Adrenal gland (tissue), 12 donors: ENCODE data around the gene CKS2. TPM values are rescaled to one million over a fixed set of nuclear protein-coding genes. Genes with fewer than 3 reads are reported as not detected.

Source experiments
- DNase-seq, 7 donors: peaks; one replicate each; pipeline ENCODE4 v3.0.0-alpha.2; 2019 to 2020
- H3K27ac ChIP-seq, 5 donors: fragments of 200-600 bp; sonication (generic) in 4 of 5; 1 replicate in 3 of 5; 2 replicates in 2 of 5; pipeline versions ENCODE4 v1.5.1 to v1.8.0; 2016 to 2020; ENCODE audit warnings: mild to moderate bottlenecking in 1 of 5
- H3K27me3 ChIP-seq: fragments of 200-600 bp; 2 replicates; pipeline ENCODE4 v1.8.0; 2021
- H3K36me3 ChIP-seq, 2 donors: fragments of 200-600 bp; replicated peaks in 1 of 2; 1 replicate in 1 of 2; 2 replicates in 1 of 2; pipeline versions ENCODE4 v1.5.1 to v1.8.0; 2018 to 2022
- H3K4me1 ChIP-seq, 2 donors: fragments of 200-600 bp; replicated peaks in 1 of 2; 1 replicate in 1 of 2; 2 replicates in 1 of 2; pipeline versions ENCODE4 v1.5.1 to v1.8.0; 2018 to 2021
- H3K4me3 ChIP-seq, 4 donors: fragments of 200-600 bp; sonication (generic) in 3 of 4; one replicate each; pipeline ENCODE4 v1.5.1; 2016 to 2018
- H3K9me3 ChIP-seq, 3 donors: fragments of 200-600 bp; sonication (generic) in 1 of 3; replicated peaks in 1 of 3; 1 replicate in 2 of 3; 2 replicates in 1 of 3; pipeline versions ENCODE4 v1.5.1 to v1.8.0; 2016 to 2021
- POLR2A ChIP-seq, 2 donors: fragments of 450-650 bp; IDR thresholded peaks; one replicate each; pipeline ENCODE4 v1.6.1; 2017; ENCODE audit warnings: antibody characterized with exemption in 2 of 2, mild to moderate bottlenecking in 2 of 2, moderate library complexity in 1 of 2
- WGBS, 4 donors: extraction: QIAGEN DNeasy Blood & Tissue Kit in 2 of 4; methylation state at CpG; one replicate each; pipeline versions ENCODE4 v1.1.5 to v1.1.7; 2013 to 2017; 5-methylcytosine and 5-hydroxymethylcytosine counted together
- intact Hi-C, 2 donors: fragments of 100-400 bp; cut with DNase I; formaldehyde crosslinking; loops; one replicate each; pipeline versions ENCODE4 v1.14.1 to v1.15.0; 2022 to 2023
- polyA plus RNA-seq, 3 donors: library from polyadenylated mRNA; stranded (reverse); fragments of 200-250 nt in 2 of 3; fragments of 350-450 nt in 1 of 3; fragmentation: Illumina TruSeq in 1 of 3; extraction: RNeasy Lipid Tissue Mini Kit (QIAGEN cat#74804) in 1 of 3; gene quantifications; one replicate each; pipeline ENCODE4 v1.2.3, GENCODE V29; 2013 to 2014
- total RNA-seq, 9 donors: library from RNA; depleted of rRNA in 4 of 9; stranded (reverse); fragments of >200 nt in 4 of 9; fragments of 120-200 nt in 1 of 9; fragmentation: NEBNext Ultra II Directional in 1 of 9; extraction: Animal tissue kit (Norgen Biotek cat#: 25700) in 1 of 9; gene quantifications; one replicate each; pipeline versions ENCODE4 v1.1.0 to v1.2.4, GENCODE V29; 2013 to 2023
- TF ChIP-seq, protein P1 (sequence below), 6 experiments: fragments of 450-650 bp in 4 of 6; fragments of 200-600 bp in 2 of 6; sonication (generic) in 1 of 6; IDR thresholded peaks; 1 replicate in 5 of 6; 2 replicates in 1 of 6; pipeline versions ENCODE4 v1.5.1 to v1.8.0; 2016 to 2021; ENCODE audit warnings: antibody characterized with exemption in 6 of 6, mild to moderate bottlenecking in 2 of 6, moderate library complexity in 1 of 6
- donor health status: healthy with polysubstance abuse.
- donor health status: Bipolar disorder and iron deficiency.
- donor health status: DM: yes; HTN: yes; CAD: no.
- donor health status: DM: no; HTN: no; CAD: no.
- donor health status: DM: no; HTN: no; CAD: no.
- donor health status: DM: yes; HTN: yes; CAD: no.

CKS2 gene
- total and polyA plus RNA-seq, 12 donors, result 18.3 to 175 (median 49.7) TPM

- H3K27me3 ChIP-seq, result no peaks in the 10 kb centered on the region
- TF ChIP-seq, protein P1, sequence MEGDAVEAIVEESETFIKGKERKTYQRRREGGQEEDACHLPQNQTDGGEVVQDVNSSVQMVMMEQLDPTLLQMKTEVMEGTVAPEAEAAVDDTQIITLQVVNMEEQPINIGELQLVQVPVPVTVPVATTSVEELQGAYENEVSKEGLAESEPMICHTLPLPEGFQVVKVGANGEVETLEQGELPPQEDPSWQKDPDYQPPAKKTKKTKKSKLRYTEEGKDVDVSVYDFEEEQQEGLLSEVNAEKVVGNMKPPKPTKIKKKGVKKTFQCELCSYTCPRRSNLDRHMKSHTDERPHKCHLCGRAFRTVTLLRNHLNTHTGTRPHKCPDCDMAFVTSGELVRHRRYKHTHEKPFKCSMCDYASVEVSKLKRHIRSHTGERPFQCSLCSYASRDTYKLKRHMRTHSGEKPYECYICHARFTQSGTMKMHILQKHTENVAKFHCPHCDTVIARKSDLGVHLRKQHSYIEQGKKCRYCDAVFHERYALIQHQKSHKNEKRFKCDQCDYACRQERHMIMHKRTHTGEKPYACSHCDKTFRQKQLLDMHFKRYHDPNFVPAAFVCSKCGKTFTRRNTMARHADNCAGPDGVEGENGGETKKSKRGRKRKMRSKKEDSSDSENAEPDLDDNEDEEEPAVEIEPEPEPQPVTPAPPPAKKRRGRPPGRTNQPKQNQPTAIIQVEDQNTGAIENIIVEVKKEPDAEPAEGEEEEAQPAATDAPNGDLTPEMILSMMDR (IDR thresholded peaks at IDR 0.05), result no peak
- TF ChIP-seq POLR2A (IDR thresholded peaks at IDR 0.05), result no peak
- H3K27ac ChIP-seq, result peak overlapping the region in 3 of 5 donors; percentile 98 to 100 (median 99)
- peaks cover 8 to 32% of the 10 kb centered on the region in 2 donors for H3K4me1 ChIP-seq
- H3K9me3 ChIP-seq, result no peaks in the 10 kb centered on the region
- peak in 1 of 7 donors; percentile 26 for DNase-seq
- 85 to 96% (median 89%) methylated on average over 4 to 6 of the region's 6 CpGs for WGBS, 4 donors
- H3K4me3 ChIP-seq, result no peak overlapping the region
- intact Hi-C loops, result no loop called here
- H3K36me3 ChIP-seq, result no peaks in the 10 kb centered on the region
Measured at GRCh38 chr9:89309166-89309565, 1.8 kb upstream of the CKS2 start.

DNA sequence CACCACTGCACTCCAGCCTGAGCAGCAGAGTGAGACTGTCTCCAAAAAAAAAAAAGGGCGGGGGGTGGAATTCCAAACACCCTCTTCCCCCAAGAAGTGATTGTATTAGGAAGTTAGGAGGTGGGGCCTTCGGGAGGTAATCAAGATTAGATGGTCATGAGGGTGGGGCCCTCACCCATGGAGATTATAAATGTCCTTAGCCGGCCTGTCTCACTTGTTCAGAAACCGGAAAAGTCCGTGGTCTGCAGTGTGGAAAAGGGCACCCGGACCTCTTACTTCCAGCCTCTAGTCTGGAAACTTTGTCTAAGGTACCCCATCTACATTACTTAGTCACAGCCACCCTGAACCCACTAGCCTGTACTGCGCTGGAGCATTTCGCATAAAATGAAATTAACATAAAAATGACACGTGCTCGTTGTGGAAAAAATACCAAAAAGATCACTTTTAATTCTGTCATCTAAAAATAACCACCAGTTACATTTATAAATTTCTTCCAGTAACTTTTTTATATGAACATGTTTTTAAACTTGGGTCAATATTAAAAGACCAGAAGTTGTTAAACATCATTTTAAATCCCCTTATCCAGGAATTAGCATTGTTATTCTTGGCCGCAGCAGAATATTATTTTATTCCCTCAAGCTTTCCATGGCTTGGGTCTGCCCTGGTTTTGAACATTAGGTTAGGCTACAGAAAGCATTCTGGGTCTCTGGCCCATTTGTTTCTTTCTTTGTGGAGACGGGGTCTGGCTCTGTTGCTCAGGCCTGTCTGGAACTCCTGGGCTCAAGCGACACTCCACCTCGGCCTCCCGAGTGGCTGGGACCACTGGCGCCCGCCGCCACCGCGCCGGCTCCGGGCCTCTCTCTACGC is 1.2 kb upstream of the CKS2 start:
- peak overlapping the region; percentile 98 to 100 (median 99) for H3K27ac ChIP-seq
- peak overlapping the region; percentile 54 to 87 (median 71) for H3K4me3 ChIP-seq
- H3K27me3 ChIP-seq, result no peaks in the 10 kb centered on the region
- DNase-seq, result peak in 3 of 7 donors; percentile 16 to 33 (median 27)
- no peak for TF ChIP-seq POLR2A (IDR thresholded peaks at IDR 0.05)
- TF ChIP-seq, protein P1 (IDR thresholded peaks at IDR 0.05), result peak in 2 of 6 experiments; percentile 11 to 17
- WGBS, 4 donors, result 23 to 50% (median 26%) methylated on average over 13 to 23 of the region's 23 CpGs
- H3K36me3 ChIP-seq, result no peaks in the 10 kb centered on the region
- intact Hi-C loops, result no loop called here
- no peaks in the 10 kb centered on the region for H3K9me3 ChIP-seq
- peaks cover 8 to 32% of the 10 kb centered on the region in 2 donors for H3K4me1 ChIP-seq

DNA sequence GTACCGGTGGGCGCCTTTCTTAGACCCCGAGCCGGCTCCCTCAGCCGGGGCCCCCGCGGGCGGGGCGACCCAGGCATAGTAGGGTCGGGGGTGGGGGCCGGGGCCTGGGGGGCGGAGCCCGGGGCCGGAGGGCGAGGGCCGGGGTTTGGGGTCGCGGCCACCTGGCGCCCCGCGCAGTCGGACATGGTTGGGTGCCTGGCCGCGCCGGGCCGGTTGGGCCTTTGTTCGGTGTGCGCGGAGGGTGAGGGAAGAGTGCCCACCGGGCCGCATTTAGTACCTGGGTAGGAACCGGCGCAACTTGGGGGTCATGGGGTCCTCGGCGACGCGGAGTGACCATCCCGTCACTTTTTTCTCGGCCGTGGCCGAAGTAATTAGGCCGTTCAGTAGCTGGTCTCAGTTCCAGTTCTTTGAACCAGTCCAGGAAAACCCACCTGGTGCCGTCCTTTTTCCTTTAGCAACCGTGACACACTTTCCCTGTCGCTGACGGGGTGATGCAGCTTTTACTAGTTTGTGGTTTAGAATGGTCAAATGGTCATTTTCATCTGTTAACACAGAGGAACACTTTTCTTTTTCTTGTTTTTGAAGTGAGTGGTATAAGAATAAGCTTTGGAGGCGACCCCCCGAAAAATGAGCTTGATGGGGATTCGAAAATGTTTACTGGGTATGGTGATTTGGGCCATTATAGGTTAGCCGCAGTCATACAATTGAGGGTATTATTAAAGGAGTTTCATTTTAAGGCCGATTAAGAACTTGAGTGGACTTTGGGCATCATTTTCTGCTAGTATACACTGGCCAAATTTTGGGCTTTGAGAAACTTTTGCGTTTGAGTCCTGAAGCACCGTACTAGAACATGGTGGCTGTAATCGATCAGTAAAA is 589 bp downstream of the CKS2 start:
- Histone ChIP-seq H3K9me3 (no peaks in the 10 kb centered on the region), H3K4me1 (peaks cover 8 to 32% of the 10 kb centered on the region in 2 donors), H3K27ac (peak overlapping the region in 4 of 5 donors; percentile 32 to 90 (median 84)), H3K36me3 (peaks cover 0 to 5% of the 10 kb centered on the region in 2 donors), H3K4me3 (peak overlapping the region in 3 of 4 donors; percentile 43 to 84 (median 69)), H3K27me3 (no peaks in the 10 kb centered on the region)
- 0 to 1% (median 0%) methylated on average over 30 to 54 of the region's 54 CpGs for WGBS, 4 donors
- TF ChIP-seq POLR2A (IDR thresholded peaks at IDR 0.05), result no peak
- TF ChIP-seq, protein P1 (IDR thresholded peaks at IDR 0.05), result no peak
- peak; percentile 24 to 65 (median 41) for DNase-seq
- intact Hi-C loops, result no loop called here

DNA sequence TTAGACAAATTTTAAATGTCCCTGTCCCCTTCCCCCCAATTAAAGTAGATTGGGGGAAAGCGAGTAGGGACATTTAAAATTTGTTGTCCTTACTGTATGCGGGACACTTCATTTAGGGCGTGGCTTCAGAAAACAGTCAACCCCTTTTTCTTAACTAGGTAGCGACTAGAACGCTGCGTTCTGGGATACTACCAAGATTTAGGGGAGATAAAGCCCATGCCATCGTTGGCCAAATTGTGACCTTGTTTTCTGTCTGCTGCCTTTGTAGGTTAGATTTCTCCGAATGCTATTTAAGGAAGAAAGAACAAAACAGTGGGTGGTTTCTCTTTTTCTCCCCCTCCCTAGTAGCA is 1.2 kb downstream of the CKS2 start:
- Histone ChIP-seq H3K27ac (peak overlapping the region in 4 of 5 donors; percentile 32 to 90 (median 84)), H3K36me3 (peaks cover 0 to 5% of the 10 kb centered on the region in 2 donors), H3K9me3 (no peaks in the 10 kb centered on the region), H3K4me1 (peaks cover 8 to 32% of the 10 kb centered on the region in 2 donors), H3K4me3 (peak overlapping the region in 2 of 4 donors; percentile 69 to 84), H3K27me3 (no peaks in the 10 kb centered on the region)
- TF ChIP-seq POLR2A (IDR thresholded peaks at IDR 0.05), result peak in 1 of 2 donors; percentile 49
- TF ChIP-seq, protein P1 (IDR thresholded peaks at IDR 0.05), result no peak
- DNase-seq, result peak in 5 of 7 donors; percentile 28 to 56 (median 42)
- intact Hi-C loops, result no loop called here
- 0 to 2% (median 1%) methylated on average over 8 of the region's 8 CpGs for WGBS, 4 donors
